Medulla oblongata (tissue), 1 donor: Measurements from ENCODE around the gene UGT1A1.

ENCODE experiments used
- DNase-seq: peaks from one replicate; pipeline ENCODE4 v3.0.0-alpha.2; 2015; ENCODE audit errors: extremely low spot score

Gene UGT1A1

DNA sequence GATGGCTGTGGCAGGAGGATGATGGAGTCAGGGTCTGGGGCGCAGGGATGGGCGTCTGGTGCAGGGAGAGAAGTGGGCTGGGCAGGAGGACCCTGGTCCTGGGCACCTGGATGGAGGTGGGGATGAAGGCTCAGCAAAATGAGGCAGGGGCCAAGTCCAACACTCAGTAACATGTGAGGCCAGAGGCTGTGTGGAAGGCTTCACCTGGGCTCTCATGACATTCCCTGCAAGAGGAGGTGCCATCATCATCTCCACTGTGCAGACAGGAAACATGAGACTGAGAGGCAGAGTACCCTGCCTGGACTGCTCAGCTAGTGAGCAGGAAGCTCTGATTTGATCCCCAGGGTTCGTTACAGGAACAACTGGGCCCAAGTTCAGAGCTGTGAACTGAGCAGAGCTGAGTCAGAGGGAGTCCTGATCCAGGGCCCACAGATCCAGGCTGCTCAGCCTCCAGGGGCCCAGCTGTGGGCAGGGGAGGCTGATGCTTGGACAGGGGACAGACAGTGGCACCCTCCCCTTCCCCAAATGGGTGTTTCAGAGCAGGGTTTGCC, 57.4 kb downstream of the UGT1A1 start:
- no peak for DNase-seq

DNA sequence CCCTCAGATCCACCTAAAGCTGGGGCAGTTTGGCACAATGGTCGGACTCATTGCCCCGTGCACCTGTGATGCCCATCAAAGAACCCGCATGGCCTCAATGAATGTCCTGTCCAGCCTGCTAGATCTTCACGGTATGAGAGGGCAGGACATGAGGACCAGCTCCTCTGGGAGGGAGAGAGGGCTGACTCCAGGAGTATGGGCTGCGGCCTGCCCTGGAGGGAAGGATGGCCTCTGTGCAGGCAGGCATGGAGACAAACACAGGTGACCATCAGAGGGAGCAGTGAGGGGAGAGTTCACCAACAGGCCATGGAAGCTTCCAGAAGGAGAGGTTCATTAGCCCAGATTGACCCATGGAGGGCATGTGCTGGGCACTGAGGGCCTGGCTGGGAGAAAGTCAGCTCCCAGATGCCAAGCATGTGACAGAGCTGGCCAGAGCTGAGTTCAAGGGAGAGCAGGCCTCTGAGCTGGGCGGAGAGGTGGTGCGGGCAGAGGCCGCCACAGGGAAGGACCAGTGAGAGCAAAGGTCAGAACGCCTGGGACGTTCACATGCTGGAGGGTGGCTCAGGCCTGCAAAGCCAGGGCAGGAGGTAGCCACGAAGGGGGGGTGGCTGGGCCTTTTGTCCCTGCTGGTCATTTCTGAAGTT, 58.0 kb downstream of the UGT1A1 start:
- DNase-seq: no peak

DNA sequence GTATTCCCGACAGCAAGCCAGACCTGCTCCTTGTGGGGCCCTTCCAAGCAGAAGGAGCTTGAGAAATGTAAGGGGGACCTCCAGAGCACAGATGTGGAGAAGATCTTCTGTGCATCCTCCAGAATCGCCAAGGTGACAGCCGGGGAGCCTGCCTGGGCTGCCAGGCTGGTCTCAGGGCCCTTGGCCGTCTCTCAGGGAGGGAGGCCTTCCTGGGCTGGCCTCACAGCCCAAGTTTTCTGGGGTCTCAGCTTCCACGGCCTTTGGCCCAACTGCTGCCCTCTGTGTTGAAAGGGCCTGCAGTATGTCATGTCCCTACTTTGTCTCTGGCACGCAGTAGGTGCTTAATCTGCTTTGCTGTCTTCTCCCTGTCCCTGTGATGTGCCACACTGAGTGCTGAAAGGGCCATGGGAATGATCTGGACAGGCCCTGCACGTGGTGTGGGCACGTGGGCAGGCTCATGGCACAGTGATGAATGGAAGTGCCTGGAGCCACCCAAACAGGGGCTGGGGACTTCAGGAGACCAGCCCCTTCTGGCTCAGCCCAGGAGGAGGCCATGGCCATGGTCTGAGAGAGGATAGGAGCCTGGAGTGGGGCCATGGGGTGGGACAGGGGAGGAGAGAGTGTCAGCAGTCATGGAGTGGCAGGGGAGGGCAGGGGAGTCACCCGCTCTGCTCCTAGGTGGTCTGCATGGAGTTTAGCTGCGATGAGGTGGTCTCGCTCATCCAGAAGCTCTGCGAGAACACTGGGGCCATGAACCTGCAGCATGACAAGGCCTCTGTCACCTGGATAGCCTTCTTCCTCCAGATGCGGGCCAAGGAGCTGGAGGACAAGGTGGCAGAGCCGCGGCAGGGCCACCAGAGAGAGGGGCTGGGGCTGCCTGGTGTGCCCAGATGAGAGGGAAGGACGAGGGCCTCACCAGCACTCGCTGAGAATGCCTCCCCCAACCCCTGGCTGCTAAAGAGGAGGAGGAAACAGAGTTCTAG, 58.9 kb downstream of the UGT1A1 start:
- no peak for DNase-seq

DNA sequence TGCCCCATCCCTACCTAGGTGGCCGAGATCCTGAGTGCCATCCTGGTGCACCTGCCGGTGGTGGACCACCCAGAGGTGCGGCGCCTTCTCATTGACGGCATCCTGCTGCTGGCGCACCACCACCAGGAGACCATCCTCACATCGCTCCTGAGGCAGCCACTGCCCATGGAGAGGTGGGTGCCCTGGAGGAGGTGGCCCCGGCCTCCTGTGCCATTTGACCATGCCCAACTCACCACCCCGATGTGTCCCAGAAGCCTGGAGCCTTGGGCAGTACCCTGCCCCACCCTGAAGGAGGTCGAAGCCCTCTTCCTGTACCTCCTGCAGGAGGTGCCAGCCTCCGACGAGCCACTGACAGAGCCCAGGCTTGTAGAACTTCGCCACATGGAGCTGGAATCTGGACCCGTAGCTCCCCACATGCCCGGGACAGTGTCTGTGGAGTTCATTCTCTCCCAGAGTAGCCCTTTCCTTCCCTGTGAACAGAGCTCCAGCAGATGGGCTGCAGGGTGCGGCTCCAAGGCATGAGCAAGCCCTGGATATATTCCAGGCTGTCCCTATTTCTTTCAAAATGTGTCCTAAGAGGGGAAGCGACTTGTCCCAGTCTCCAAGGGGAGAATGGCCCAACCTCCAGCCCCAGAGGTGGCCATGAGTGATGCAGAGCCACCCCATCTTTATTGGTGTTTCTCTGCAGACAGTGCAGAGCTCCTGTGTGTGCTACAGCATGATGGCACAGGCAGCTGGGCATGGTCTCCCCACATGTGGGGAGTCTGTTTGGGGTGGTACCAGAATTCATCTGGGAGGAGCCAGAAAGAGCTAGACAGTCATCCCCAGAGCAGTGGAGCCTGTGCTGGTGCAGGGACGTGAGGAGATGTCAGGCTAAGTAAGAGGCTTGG, 60.1 kb downstream of the UGT1A1 start:
- no peak for DNase-seq

DNA sequence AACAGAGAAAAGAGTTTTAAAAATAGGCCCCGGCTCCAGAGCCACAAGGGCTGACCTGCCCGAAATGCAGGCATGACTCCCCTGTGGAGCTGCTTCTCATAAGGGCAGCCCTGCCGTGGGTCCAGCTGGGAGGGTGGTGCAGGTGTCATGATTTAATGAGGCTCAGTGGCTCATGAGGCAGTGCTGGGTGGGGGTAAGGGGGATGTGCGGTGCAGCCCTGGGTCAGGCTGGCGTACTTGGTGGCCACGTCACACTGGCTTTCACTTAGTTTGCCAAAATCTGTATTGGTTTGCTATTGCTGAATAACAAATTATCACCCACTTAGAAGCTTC, 60.7 kb downstream of the UGT1A1 start:
- DNase-seq: no peak

DNA sequence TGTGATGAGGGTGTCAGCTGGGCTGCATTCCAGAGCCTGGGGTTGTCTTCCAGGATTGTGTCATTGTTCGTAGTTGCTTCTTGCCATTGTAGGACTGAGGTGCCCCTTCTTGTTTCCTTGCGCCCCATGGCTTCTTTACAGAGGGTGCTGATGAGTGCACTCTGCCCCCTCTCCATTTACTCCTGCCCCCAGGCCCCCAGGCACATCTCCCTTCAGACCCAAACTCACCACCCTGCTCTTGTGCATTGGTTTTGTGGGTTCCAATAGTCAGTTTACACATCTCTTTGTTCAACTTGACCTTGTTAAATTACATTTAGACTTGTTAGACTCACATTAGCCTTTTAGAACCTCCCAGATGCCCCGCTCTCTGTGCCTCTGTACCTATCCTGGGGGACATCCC, 61.1 kb downstream of the UGT1A1 start:
- DNase-seq: no peak

DNA sequence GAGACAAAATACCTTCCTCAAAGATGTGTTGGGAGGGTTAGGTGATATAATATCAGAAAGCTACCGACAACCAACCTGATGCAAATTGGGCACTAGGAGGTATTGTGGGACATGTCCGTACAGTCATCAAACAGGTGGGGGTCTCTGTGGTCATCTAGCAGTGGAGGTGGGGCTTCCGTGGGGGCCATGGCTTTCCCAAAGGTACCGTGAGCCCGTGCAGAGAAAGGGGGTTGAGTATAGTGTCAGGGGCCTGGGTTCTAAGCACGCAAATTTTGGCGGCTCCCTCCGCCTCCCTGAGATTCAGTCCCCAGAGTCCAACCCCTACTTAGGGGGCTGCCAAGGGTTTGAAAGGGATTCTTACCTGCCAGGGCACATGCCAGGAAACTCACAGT, 61.6 kb downstream of the UGT1A1 start:
- DNase-seq: no peak

DNA sequence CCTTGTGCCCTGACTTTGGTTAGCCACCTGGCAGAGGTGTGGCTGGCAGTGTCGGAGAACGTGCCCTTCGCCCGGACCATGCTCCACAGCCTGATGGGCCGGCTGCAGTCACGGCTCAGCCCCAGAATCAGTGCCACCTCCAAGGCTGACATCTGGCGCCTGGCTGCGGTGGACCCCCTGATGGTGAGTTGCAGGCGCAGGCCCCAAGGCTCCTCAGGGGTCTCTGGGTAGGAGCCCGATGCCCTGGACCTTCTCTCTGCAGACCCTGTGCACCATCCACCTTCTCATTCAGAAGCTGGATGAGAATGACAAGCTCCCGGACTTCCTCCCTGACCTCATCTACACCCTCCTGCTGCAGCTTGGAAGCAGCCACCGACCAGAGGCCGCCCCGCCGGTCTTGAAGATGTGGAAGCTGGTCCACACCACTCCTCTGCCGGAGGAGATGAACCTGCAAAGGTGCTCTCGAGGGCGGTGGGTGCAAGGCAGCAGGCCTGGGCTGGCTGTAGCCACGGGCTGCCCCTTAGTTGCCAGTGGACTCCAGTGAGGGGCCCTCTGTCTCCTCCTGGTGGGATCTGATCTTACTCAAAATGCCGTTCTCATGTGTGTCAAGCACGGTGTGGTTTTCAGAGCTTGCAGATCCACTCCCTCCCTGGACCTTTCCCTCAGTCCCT, 62.2 kb downstream of the UGT1A1 start:
- no peak for DNase-seq
